H1 (cell line): ENCODE measurements around the gene ADARB2.

Experiments used
- BRCA1 ChIP-seq: IDR thresholded peaks from 2 replicates; pipeline ENCODE4 v1.6.1; 2012; ENCODE audit warnings: low read depth, low read length, improper control_type of control experiment
- CEBPB ChIP-seq: IDR thresholded peaks from 2 replicates; pipeline ENCODE4 v1.6.1; 2012; ENCODE audit warnings: low read depth, low read length
- RAD21 ChIP-seq, 2 experiments: IDR thresholded peaks in 1 of 2; conservative IDR thresholded peaks in 1 of 2; 2 replicates each; pipeline ENCODE4 v1.6.1; 2011; ENCODE audit warnings: low read depth in 2 of 2, low read length in 2 of 2, improper control_type of control experiment in 1 of 2, inconsistent platforms in 1 of 2, mild to moderate bottlenecking in 1 of 2, moderate library complexity in 1 of 2
- RNF2 ChIP-seq: fragments of 200-900, 300-1000 bp; sonication (generic); IDR thresholded peaks from 2 replicates; pipeline ENCODE4 v1.7.1; 2016; ENCODE audit warnings: borderline replicate concordance, low read depth, mild to moderate bottlenecking, antibody characterized with exemption, low read length; ENCODE audit not compliant: poor library complexity, severe bottlenecking; ENCODE audit errors: missing control alignments
- SAP30 ChIP-seq: fragments of 300-600 bp; sonication (generic); IDR thresholded peaks from 2 replicates; pipeline ENCODE4 v1.7.1; 2012; ENCODE audit warnings: low read length, moderate library complexity, mild to moderate bottlenecking, inconsistent platforms; ENCODE audit not compliant: insufficient read depth, insufficient replicate concordance
- TCF12 ChIP-seq: IDR thresholded peaks from 2 replicates; pipeline ENCODE4 v1.6.1; 2011; ENCODE audit warnings: low read depth, mild to moderate bottlenecking, low read length
- TF ChIP-seq, protein P1 (sequence below), 3 experiments: IDR thresholded peaks; 1 replicate in 2 of 3; 2 replicates in 1 of 3; pipeline versions ENCODE4 v1.5.1 to v1.6.1; 2011; ENCODE audit warnings: low read length in 3 of 3, mild to moderate bottlenecking in 3 of 3, inconsistent platforms in 2 of 3, low read depth in 1 of 3, moderate library complexity in 1 of 3; ENCODE audit not compliant: insufficient read depth in 1 of 3; ENCODE audit errors: control extremely low read depth in 1 of 3

DNA sequence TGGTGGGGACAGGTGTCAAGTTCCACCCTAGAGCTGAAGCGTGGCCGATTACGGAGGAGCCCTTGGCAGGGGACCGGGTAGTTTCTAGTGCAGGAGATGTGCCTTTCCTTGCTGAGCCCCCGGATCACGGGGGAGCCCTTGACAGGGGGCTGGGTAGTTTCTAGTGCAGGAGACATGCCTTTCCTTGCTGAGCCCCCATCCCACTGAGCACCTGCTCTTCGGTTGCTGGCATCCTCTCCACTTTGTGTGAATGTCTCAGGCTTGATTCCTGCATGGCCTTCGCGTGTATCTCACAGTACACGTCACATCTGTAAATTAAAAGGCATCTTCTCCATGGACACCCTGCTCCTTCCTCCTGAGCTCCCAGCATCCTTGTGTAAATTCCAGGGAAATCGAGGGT lies 263.5 kb downstream of the ADARB2 start:
- TF ChIP-seq, protein P1, sequence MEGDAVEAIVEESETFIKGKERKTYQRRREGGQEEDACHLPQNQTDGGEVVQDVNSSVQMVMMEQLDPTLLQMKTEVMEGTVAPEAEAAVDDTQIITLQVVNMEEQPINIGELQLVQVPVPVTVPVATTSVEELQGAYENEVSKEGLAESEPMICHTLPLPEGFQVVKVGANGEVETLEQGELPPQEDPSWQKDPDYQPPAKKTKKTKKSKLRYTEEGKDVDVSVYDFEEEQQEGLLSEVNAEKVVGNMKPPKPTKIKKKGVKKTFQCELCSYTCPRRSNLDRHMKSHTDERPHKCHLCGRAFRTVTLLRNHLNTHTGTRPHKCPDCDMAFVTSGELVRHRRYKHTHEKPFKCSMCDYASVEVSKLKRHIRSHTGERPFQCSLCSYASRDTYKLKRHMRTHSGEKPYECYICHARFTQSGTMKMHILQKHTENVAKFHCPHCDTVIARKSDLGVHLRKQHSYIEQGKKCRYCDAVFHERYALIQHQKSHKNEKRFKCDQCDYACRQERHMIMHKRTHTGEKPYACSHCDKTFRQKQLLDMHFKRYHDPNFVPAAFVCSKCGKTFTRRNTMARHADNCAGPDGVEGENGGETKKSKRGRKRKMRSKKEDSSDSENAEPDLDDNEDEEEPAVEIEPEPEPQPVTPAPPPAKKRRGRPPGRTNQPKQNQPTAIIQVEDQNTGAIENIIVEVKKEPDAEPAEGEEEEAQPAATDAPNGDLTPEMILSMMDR (IDR thresholded peaks at IDR 0.05; ENCODE audit: control extremely low read depth in 1 of 3, insufficient read depth in 1 of 3, low read depth in 1 of 3, low read length in 3 of 3), result no peak
- TF ChIP-seq SAP30, result no peak
- no peak for TF ChIP-seq BRCA1
- TF ChIP-seq TCF12, result no peak
- TF ChIP-seq RAD21 (IDR thresholded peaks at IDR 0.05 in 1 of 2, conservative IDR thresholded peaks at IDR 0.05 in 1 of 2; ENCODE audit: low read depth in 2 of 2, low read length in 2 of 2), result no peak
- no peak for TF ChIP-seq RNF2
- no peak for TF ChIP-seq CEBPB
